Superior temporal gyrus (tissue), 1 donor: ENCODE results near the gene ZMIZ1.
A peak's percentile ranks its signal among the peaks of the same experiment; 100 is the strongest.

Experiments
- DNase-seq: peaks from one replicate; pipeline ENCODE4 v3.0.0-alpha.2; 2016; ENCODE audit errors: extremely low spot score

The ZMIZ1 gene

GRCh38 chr10:79052291-79053080, 16.3 kb upstream of the ZMIZ1 start:
- no peak for DNase-seq

DNA sequence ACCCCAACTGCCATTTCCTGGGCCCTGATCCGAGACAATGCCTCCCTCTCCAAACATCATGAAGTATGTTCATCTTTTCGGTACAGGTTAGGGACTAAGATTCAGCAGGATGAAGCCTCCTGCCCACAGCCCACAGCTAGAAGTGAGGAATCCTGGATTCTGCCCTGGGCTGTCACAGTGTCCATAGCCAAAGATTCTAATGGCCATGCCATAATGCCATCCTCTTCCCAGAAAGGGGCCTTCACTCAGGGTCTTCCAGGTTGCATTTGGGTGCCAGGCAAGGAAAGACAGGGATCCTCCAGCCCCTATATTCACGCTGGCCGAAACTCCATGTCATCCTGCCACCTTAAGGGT, 15.7 kb upstream of the ZMIZ1 start:
- no peak for DNase-seq

- no peak for DNase-seq
These were observed 15.1 kb upstream of the ZMIZ1 start for GRCh38 chr10:79053481-79054202.

DNA sequence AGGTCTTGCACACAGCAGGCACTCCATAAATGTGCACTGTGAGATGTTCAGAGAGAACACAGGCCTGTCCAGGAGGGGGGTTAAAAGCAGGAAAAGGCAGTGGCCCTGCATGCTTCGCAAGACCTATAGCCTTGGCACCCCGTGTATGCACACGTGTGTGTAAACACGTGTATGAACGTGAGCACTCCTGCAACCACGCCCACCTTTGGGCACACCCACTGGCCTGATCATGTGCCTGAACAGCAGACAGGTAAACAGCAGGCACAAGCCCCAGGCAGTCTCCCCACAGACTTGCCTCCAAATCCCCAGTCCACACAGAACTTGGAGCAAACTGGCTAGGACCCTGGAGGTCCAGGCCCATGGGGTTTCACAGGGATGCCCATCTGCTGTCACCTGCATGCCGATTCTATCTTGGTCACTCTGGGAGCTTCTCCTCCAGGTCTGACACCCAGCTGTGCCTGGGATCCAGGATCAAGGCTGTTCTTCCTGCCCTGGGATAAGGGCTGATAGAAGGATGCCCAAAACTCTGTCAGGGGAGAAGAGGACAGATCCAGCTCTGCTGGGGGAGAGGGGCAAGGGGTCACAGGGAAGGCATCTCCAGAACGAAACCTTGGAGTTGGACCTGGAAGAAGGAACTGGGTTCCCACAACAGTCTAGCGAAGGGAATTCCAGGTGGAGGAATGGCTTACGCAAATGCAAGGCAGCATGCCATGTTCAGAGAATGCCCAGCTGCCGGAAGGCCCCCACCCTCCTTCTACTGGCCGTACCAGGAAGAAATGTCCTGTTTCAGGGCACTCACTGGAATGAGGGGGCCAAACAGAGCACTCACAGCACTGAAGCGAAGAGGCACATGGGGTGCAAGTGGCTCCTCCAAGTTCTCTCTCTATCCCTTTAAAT, 14.3 kb upstream of the ZMIZ1 start:
- no peak for DNase-seq

DNA sequence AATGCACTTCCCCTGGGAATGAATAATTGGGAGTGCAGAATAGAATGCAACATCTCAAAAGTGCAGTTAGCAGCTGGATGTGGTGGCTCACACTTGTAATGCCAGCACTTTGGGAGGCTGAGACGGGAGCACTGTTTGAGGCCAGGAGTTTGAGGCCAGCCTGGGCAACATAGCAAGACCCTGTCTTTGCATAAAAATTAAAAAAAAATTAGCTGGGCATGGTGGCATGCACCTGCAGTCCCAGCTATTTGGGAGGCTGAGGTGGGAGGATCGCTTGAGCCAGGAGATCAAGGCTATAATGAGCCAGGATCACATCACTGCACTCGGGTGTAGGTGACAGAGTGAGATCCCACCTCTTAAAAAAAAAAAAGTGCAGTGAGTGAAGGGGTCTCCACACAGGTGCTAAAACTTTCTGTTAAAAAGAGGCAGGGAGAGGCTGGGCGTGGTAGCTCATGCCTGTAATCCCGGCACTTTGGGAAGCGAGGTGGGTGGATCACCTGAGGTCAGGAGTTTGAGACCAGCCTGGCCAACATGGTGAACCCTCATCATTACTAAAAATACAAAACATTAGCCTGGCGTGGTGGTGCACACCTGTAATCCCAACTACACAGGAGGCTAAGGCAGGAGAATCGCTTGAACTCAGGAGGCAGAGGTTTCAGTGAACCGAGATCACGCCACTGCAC, 13.5 kb upstream of the ZMIZ1 start:
- no peak for DNase-seq

DNA sequence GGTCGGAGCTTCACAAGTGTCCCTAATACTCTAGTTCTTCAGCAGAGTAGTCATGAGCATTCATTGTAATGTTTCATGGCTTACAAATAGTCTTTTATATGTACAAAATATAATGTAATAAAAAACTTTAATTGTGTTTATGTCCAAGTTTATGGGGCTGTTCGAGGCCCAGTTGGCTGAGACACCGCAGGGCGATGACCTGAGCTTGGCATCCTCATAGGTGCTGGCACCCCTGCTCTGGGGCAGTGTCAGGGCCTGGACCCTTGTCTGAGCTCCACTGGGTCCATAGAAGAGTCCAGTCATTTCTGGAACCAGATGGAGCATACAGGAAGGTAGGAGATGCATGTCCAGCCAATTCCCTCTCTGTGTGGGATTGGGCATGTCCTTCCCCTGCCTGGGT, 12.9 kb upstream of the ZMIZ1 start:
- DNase-seq: no peak

GRCh38 chr10:79056361-79056735, 12.4 kb upstream of the ZMIZ1 start:
- DNase-seq: no peak

GRCh38 chr10:79056736-79057391, 11.9 kb upstream of the ZMIZ1 start:
- no peak for DNase-seq

DNA sequence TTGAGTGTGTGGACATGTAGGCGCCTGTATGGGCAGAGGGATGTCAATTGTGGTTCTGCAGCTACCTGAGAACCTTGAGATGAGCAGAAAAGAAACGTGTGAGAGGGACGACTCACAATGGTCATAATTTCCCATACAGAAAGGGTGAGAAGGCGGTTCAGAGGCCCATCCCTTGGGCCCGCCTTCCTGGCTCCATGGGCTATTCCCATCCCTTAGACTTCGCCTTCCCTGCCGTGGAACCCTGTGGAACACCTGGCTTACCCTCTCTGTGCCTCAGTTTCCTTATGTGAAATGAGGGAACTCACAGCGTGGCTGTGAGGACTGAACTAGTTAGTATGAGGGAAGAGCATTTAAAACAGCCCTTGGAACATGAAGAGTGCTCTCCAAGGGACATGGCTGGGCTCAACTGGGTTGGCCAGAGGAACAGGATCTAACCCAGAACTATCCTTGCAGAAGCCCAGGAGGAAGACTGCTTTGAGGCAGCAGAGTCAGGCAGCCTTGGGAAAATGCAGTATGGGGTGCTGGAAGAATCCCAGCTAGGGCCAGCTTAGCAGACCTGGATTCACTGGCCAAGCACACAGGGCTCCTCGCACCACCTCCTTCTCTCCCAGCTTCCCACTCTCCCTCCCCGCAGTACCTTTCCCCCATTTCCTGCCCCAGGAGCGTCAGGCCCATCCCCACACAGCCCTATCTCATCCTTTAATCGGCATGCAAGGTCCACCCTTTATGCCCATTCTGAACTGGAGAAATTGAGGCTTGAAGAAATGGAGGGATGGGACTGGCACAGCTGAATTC, 11.1 kb upstream of the ZMIZ1 start:
- DNase-seq: no peak

DNA sequence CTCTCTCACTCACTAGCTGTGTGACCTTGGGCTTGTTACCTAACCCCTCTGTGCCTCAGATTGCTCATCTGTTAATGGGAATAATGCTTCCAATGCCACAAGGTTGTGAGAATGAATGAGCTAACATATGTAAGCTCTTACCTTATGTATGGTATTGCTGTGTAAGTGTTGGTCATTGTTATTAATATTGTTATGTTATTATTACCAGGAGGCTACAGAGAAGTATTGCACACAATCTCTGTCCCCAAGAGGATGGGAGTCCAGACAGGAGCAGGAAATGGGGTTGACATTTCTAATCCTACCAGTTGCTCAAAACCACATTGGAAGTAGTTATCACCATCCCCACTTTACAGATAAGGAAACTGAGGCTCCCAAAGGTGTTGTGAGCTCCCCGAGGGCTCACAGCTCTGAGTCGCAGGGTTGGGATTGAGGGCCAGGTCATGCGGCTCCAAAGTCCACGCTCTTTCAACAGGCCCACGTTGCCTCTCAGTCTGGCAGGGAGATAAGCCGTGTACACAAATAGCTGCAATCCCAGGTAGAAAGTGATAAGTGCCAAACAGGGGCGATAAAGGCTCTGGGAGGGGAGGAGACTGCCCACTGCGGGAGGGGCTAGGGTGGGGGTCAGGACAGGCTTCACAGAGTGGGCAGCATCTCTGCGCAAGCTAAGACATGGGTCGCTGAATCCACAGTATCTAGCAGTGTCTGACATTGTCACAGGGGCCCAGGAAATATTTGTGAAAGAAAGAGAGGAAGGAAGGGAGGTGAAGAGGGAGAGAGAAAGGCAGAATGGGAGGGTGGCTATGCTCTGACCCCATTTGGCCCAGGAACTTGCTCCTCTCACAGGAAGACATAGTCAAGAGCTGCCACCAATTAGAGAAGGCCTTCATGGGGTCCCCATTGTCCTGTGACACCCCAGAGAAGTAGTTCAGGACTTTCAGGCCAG, 9.6 kb upstream of the ZMIZ1 start:
- DNase-seq: no peak

- peak; percentile 89 for DNase-seq
These were observed 8.8 kb upstream of the ZMIZ1 start for GRCh38 chr10:79059859-79060379.

GRCh38 chr10:79060641-79061255, 8.0 kb upstream of the ZMIZ1 start:
- DNase-seq: peak; percentile 12

- peak; percentile 55 for DNase-seq
These were observed 7.1 kb upstream of the ZMIZ1 start for GRCh38 chr10:79061441-79062315.

DNA sequence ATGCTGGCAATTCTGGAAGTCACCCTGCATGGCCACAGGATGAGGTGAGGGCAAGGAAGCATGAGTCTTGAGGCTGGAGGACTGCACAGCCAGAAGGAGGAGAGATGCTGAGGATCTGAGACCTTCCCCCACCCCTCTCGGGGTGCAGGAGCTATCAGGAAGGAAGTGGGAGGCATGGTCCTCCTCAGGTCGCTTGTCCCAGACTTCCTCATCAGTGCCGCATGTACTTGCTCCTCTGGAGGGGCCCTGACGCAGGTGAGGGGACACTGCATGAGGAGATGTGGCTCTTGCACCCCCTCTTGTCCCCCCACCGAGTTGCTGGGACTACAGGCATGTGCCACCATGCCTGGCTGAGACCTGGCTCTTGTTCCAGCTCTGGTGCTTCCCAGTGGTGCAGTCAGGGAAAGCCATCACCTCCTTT, 5.7 kb upstream of the ZMIZ1 start:
- no peak for DNase-seq

- DNase-seq: no peak
These were observed 4.9 kb upstream of the ZMIZ1 start for GRCh38 chr10:79063661-79064492.

DNA sequence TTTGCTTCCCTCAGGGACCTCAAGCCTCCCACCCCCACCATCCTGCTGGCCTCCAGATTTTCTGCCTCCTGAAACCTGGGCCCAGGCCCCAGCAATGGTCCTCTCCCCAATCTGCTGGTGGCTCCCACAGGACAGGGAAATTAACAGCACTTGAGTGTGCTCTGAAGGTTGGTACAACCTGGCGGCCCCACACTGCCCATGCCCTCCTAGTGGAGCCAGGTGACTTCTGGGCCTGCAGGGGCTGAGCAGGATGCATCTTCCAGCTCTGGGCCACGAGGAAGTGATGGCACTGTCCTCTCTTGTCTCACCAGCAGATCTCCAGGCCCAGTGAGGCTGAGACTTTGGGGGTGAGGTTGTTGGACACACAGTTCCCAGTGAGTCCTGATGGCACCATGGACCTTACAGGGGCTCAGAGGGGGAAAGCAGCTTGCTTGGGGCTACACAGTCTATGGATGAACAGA, 3.6 kb upstream of the ZMIZ1 start:
- no peak for DNase-seq

DNA sequence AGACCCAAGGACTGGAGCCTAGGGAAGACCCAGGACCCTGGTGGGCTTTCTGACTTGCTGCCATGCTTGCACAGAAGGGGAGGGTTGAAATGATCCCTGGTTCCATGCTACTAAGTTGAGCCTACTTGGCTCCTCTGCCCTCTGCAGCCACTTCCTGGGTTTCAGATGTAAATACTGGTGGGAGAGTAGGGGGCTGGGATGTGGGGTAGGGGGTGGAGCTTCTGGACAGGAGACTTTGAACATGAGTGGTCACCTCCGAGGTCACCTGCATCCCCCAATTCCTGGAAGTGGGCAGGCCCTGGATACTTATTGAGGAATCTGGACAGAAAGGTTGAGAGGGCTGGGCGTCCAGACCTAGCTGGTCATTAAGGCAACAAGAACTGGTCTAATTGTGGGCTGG, 2.9 kb upstream of the ZMIZ1 start:
- DNase-seq: no peak
